PC-3 (cell line): ENCODE results near the gene CCL21. TPM values are rescaled to one million over a fixed set of nuclear protein-coding genes. Genes with fewer than 3 reads are reported as not detected.

ENCODE experiments used
- ATAC-seq: fragments of 200-7000 bp; cut with Tn5 transposase; 2 replicates; pipeline ENCODE4 v1.9.1; 2020; ENCODE audit warnings: mild to moderate bottlenecking, moderate library complexity
- BruUV-seq: library from RNA; stranded (reverse); fragments of 400-500 nt; replicated peaks from 2 replicates; lab custom pipeline; 2021; lab: Mats Ljungman, UMichigan
- CTCF ChIA-PET: fragments of 300-600 bp; sonication (Branson Sonifier 250); formaldehyde crosslinking; loops from one replicate; lab custom pipeline; 2022; ENCODE audit warnings: antibody characterized with exemption; lab: Charles Lee
- POLR2A ChIA-PET: fragments of 300-600 bp; sonication (Branson Sonifier 250); formaldehyde crosslinking; loops from one replicate; lab custom pipeline; 2022; ENCODE audit warnings: antibody characterized with exemption; ENCODE audit not compliant: unreplicated experiment; lab: Charles Lee
- DNase-seq: peaks from one replicate; pipeline ENCODE4 v3.0.0-alpha.2; 2015
- H2AFZ ChIP-seq: fragments of 300-600 bp; sonication (generic); 2 replicates; pipeline ENCODE4 v1.6.0; 2016; ENCODE audit warnings: antibody characterized with exemption, low read length
- H3F3A ChIP-seq: fragments of 300-600 bp; sonication (generic); one replicate; pipeline ENCODE4 v1.6.0; 2017; ENCODE audit warnings: antibody characterized with exemption, low read length, control low read depth, mild to moderate bottlenecking; ENCODE audit not compliant: unreplicated experiment
- H3K27ac ChIP-seq: fragments of 300-600 bp; sonication (generic); 2 replicates; pipeline ENCODE4 v1.5.1; 2016; ENCODE audit warnings: mild to moderate bottlenecking, low read length
- H3K27me3 ChIP-seq: fragments of 300-600 bp; sonication (generic); 2 replicates; pipeline ENCODE4 v1.6.1; 2016; ENCODE audit warnings: low read length, mixed read lengths
- H3K36me3 ChIP-seq: fragments of 300-600 bp; sonication (generic); 2 replicates; pipeline ENCODE4 v1.6.1; 2016; ENCODE audit warnings: low read depth, mixed run types, low read length, mixed read lengths
- H3K4me1 ChIP-seq: fragments of 300-600 bp; sonication (generic); 2 replicates; pipeline ENCODE4 v1.5.1; 2016; ENCODE audit warnings: low read length; ENCODE audit not compliant: insufficient read depth
- H3K4me2 ChIP-seq: fragments of 300-600 bp; sonication (generic); 2 replicates; pipeline ENCODE4 v1.6.0; 2016; ENCODE audit warnings: low read length
- H3K4me3 ChIP-seq: fragments of 300-600 bp; sonication (generic); 2 replicates; pipeline ENCODE4 v1.5.1; 2016; ENCODE audit warnings: mild to moderate bottlenecking, low read length, mixed read lengths
- H3K79me2 ChIP-seq: fragments of 300-600 bp; sonication (generic); 2 replicates; pipeline ENCODE4 v1.6.1; 2017; ENCODE audit warnings: low read length, mixed read lengths
- H3K9ac ChIP-seq: fragments of 300-600 bp; sonication (generic); 2 replicates; pipeline ENCODE4 v1.6.0; 2016; ENCODE audit warnings: mild to moderate bottlenecking, low read length
- H3K9me2 ChIP-seq: fragments of 300-600 bp; sonication (generic); replicated peaks from 2 replicates; pipeline ENCODE4 v1.6.1; 2016; ENCODE audit warnings: mixed run types, low read length, mixed read lengths
- H3K9me3 ChIP-seq: fragments of 300-600 bp; sonication (generic); 2 replicates; pipeline ENCODE4 v1.6.1; 2016; ENCODE audit warnings: low read length, mixed read lengths
- H4K20me1 ChIP-seq: fragments of 300-600 bp; sonication (generic); 2 replicates; pipeline ENCODE4 v1.6.1; 2016; ENCODE audit warnings: low read length, mixed read lengths
- CTCF ChIP-seq: fragments of 300-600 bp; sonication (generic); conservative IDR thresholded peaks from 2 replicates; pipeline ENCODE4 v1.5.1; 2017; ENCODE audit warnings: antibody characterized with exemption, low read depth, mild to moderate bottlenecking, low read length
- EZH2 ChIP-seq: fragments of 300-600 bp; sonication (generic); IDR thresholded peaks from one replicate; pipeline ENCODE4 v1.6.1; 2017; ENCODE audit warnings: antibody characterized with exemption, mild to moderate bottlenecking, low read length; ENCODE audit not compliant: unreplicated experiment
- EZH2phosphoT487 ChIP-seq: fragments of 300-600 bp; sonication (generic); IDR thresholded peaks from 2 replicates; pipeline ENCODE4 v1.6.1; 2018; ENCODE audit warnings: mild to moderate bottlenecking, antibody characterized with exemption, low read length, borderline replicate concordance
- intact Hi-C: fragments of 100-400 bp; cut with micrococcal nuclease; formaldehyde crosslinking; loops from 2 replicates; pipeline ENCODE4 v1.9.0; 2023
- total RNA-seq: library from RNA; depleted of rRNA; stranded (reverse); fragments of >200 nt; gene quantifications from 2 replicates; pipeline ENCODE4 v1.2.3, GENCODE V29; 2014

Gene CCL21
- total RNA-seq, 1 experiment from 2014 or later: not detected

- Histone ChIP-seq H3K36me3 (no peaks in the 10 kb centered on the region), H4K20me1 (no peaks in the 10 kb centered on the region), H3K27me3 (peaks cover 24% of the 10 kb centered on the region), H3K79me2 (no peaks in the 10 kb centered on the region), H3F3A (no peaks in the 10 kb centered on the region), H3K9me3 (no peaks in the 10 kb centered on the region), H3K9ac (no peak overlapping the region), H3K27ac (no peak overlapping the region), H3K9me2 (no peaks in the 10 kb centered on the region), H3K4me1 (no peaks in the 10 kb centered on the region), H3K4me2 (no peak overlapping the region), H3K4me3 (no peak overlapping the region), H2AFZ (no peak overlapping the region)
- CTCF ChIA-PET: no interaction called here
- POLR2A ChIA-PET: no interaction called here
- TF ChIP-seq CTCF (no peak), EZH2phosphoT487 (no peak), EZH2 (no peak)
- intact Hi-C loops: no loop called here
- DNase-seq: no peak
- ATAC-seq: no peak
- no TSS peak for BruUV-seq
Observed at GRCh38 chr9:34709196-34709978, 549 bp downstream of the CCL21 start.

- Histone ChIP-seq H4K20me1 (no peaks in the 10 kb centered on the region), H3K4me2 (no peak overlapping the region), H3K9me2 (no peaks in the 10 kb centered on the region), H3K36me3 (no peaks in the 10 kb centered on the region), H3K9me3 (no peaks in the 10 kb centered on the region), H3K27me3 (0 out of 2 replicates have a peak, but pooled peaks cover 3% of the 10 kb centered on the region), H3K27ac (no peak overlapping the region), H2AFZ (no peak overlapping the region), H3K4me1 (no peaks in the 10 kb centered on the region), H3K9ac (no peak overlapping the region), H3K79me2 (no peaks in the 10 kb centered on the region), H3K4me3 (no peak overlapping the region), H3F3A (no peaks in the 10 kb centered on the region)
- no peak for DNase-seq
- ChIA-PET POLR2A (no interaction called here), CTCF (no interaction called here)
- no peak for ATAC-seq
- no TSS peak for BruUV-seq
- intact Hi-C loops: no loop called here
- TF ChIP-seq EZH2phosphoT487 (no peak), CTCF (no peak), EZH2 (no peak)
Observed at GRCh38 chr9:34707130-34707529, 2.8 kb downstream of the CCL21 start.
